Bronchial epithelial cell (primary cell): ENCODE data around the gene CELF4. TPM values are rescaled to one million over a fixed set of nuclear protein-coding genes. Genes with fewer than 3 reads are reported as not detected.

ENCODE experiments used
- DNase-seq: peaks from one replicate; pipeline ENCODE4 v3.0.0-alpha.2; 2010; ENCODE audit warnings: low read depth
- FAIRE-seq: peaks from 2 replicates; lab custom pipeline; 2011; peaks lifted over from hg19 to GRCh38; lab: Jason Lieb, UNC
- H3K27me3 ChIP-seq: 2 replicates; pipeline ENCODE4 v1.5.1; 2011; ENCODE audit warnings: low read length; ENCODE audit not compliant: control insufficient read depth, insufficient read depth
- H3K36me3 ChIP-seq: 2 replicates; pipeline ENCODE4 v1.5.1; 2011; ENCODE audit warnings: low read length; ENCODE audit not compliant: control insufficient read depth, insufficient read depth
- H3K4me3 ChIP-seq: 2 replicates; pipeline ENCODE4 v1.5.1; 2011; ENCODE audit warnings: mild to moderate bottlenecking, low read depth, low read length, control low read depth
- total RNA-seq: library from RNA; depleted of rRNA; stranded (reverse); fragments of >200 nt; gene quantifications from 2 replicates; pipeline ENCODE4 v1.2.1, GENCODE V29; 2014
- TF ChIP-seq, protein P1 (sequence below): IDR thresholded peaks from 2 replicates; pipeline ENCODE4 v1.5.1; 2011; ENCODE audit warnings: mild to moderate bottlenecking, moderate library complexity, low read length, control low read depth, inconsistent platforms; ENCODE audit not compliant: insufficient read depth, severe bottlenecking

Gene CELF4
- total RNA-seq, 1 donor from 2014 or later: not detected

DNA sequence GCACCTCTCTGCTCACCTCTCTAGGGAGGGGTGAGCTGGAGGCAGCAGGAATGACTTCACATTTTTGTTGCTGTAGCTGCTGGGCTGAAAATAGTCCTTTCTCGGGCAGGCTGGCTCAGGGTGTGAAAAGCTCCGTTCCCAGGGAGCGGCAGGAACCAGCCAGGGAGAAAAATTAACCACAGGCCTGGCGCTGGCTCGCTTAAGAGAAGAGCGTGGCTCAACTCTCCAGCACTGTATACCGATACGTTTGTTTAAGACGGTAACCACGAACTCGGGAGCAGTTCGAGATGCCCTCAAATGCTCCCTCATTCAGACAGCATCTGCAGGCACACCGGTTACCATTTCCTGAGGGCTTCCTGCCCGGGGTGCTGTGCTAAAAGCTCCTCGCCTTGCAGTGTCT lies 129.6 kb downstream of the CELF4 start:
- FAIRE-seq (no peak), DNase-seq (no peak)
- Histone ChIP-seq H3K27me3 (peaks cover 2% of the 10 kb centered on the region), H3K36me3 (no peaks in the 10 kb centered on the region), H3K4me3 (no peak overlapping the region)
- TF ChIP-seq, protein P1, sequence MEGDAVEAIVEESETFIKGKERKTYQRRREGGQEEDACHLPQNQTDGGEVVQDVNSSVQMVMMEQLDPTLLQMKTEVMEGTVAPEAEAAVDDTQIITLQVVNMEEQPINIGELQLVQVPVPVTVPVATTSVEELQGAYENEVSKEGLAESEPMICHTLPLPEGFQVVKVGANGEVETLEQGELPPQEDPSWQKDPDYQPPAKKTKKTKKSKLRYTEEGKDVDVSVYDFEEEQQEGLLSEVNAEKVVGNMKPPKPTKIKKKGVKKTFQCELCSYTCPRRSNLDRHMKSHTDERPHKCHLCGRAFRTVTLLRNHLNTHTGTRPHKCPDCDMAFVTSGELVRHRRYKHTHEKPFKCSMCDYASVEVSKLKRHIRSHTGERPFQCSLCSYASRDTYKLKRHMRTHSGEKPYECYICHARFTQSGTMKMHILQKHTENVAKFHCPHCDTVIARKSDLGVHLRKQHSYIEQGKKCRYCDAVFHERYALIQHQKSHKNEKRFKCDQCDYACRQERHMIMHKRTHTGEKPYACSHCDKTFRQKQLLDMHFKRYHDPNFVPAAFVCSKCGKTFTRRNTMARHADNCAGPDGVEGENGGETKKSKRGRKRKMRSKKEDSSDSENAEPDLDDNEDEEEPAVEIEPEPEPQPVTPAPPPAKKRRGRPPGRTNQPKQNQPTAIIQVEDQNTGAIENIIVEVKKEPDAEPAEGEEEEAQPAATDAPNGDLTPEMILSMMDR: no peak

- H3K4me3 ChIP-seq: no peak overlapping the region
- H3K36me3 ChIP-seq: no peaks in the 10 kb centered on the region
- peak; percentile 18 for FAIRE-seq
- peak; percentile 61 for DNase-seq
- TF ChIP-seq, protein P1: no peak
- H3K27me3 ChIP-seq: peaks cover 2% of the 10 kb centered on the region
Measured at GRCh38 chr18:37435150-37435867, 130.3 kb downstream of the CELF4 start.

GRCh38 chr18:37434161-37434860 lies 131.3 kb downstream of the CELF4 start:
- Histone ChIP-seq H3K27me3 (peaks cover 2% of the 10 kb centered on the region), H3K4me3 (no peak overlapping the region), H3K36me3 (no peaks in the 10 kb centered on the region)
- FAIRE-seq (no peak), DNase-seq (no peak)
- TF ChIP-seq, protein P1: no peak

GRCh38 chr18:37432436-37433195 lies 133.0 kb downstream of the CELF4 start:
- H3K4me3 ChIP-seq: no peak overlapping the region
- peaks cover 2% of the 10 kb centered on the region for H3K27me3 ChIP-seq
- H3K36me3 ChIP-seq: no peaks in the 10 kb centered on the region
- no peak for FAIRE-seq
- TF ChIP-seq, protein P1: no peak
- no peak for DNase-seq

GRCh38 chr18:37430357-37431076 lies 135.1 kb downstream of the CELF4 start:
- TF ChIP-seq, protein P1: no peak
- DNase-seq (no peak), FAIRE-seq (no peak)
- no peaks in the 10 kb centered on the region for H3K36me3 ChIP-seq
- H3K27me3 ChIP-seq: no peaks in the 10 kb centered on the region
- no peak overlapping the region for H3K4me3 ChIP-seq
